OCI-LY7 (cell line): ENCODE data around the gene COMMD10. TPM values are rescaled to one million over a fixed set of nuclear protein-coding genes. Genes with fewer than 3 reads are reported as not detected.

Experiments
- BruUV-seq: library from RNA; stranded (reverse); fragments of 400-500 nt; replicated peaks from 2 replicates; lab custom pipeline; 2021; lab: Mats Ljungman, UMichigan
- CTCF ChIA-PET: fragments of 300-600 bp; sonication (Branson Sonifier 250); formaldehyde crosslinking; loops from one replicate; lab custom pipeline; 2022; ENCODE audit warnings: antibody characterized with exemption; ENCODE audit not compliant: unreplicated experiment; lab: Charles Lee
- POLR2A ChIA-PET: fragments of 300-600 bp; sonication (Branson Sonifier 250); formaldehyde crosslinking; loops from one replicate; lab custom pipeline; 2022; ENCODE audit warnings: antibody characterized with exemption; lab: Charles Lee
- DNase-seq: peaks from one replicate; pipeline ENCODE4 v3.0.0-alpha.2; 2015; ENCODE audit warnings: low spot score
- H2AFZ ChIP-seq: fragments of 200-600 bp; sonication (generic), shearing (Covaris generic); 2 replicates; pipeline ENCODE4 v1.6.1; 2014; ENCODE audit warnings: mild to moderate bottlenecking, antibody characterized with exemption, low read length, moderate library complexity
- H3K27ac ChIP-seq: fragments of 200-600 bp; sonication (generic); 2 replicates; pipeline ENCODE4 v1.5.1; 2014; ENCODE audit warnings: mixed run types, low read depth, mild to moderate bottlenecking, moderate library complexity, low read length, inconsistent platforms; ENCODE audit not compliant: poor library complexity, severe bottlenecking
- H3K36me3 ChIP-seq: fragments of 200-600 bp; sonication (generic); 2 replicates; pipeline ENCODE4 v1.6.1; 2014; ENCODE audit warnings: mild to moderate bottlenecking, antibody characterized with exemption, low read length, moderate library complexity, mixed read lengths; ENCODE audit not compliant: insufficient read depth
- H3K4me1 ChIP-seq: fragments of 200-600 bp; sonication (generic); 2 replicates; pipeline ENCODE4 v1.5.1; 2014; ENCODE audit warnings: mild to moderate bottlenecking, low read length; ENCODE audit not compliant: insufficient read depth, poor library complexity, severe bottlenecking
- H3K4me2 ChIP-seq: fragments of 200-600 bp; sonication (generic); 2 replicates; pipeline ENCODE4 v1.6.1; 2014; ENCODE audit warnings: mild to moderate bottlenecking, low read length
- H3K4me3 ChIP-seq: fragments of 200-600 bp; sonication (generic); 2 replicates; pipeline ENCODE4 v1.5.1; 2014; ENCODE audit warnings: mild to moderate bottlenecking, low read depth, low read length; ENCODE audit not compliant: poor library complexity, severe bottlenecking
- H3K79me2 ChIP-seq: fragments of 200-600 bp; sonication (generic); 2 replicates; pipeline ENCODE4 v1.6.1; 2016; ENCODE audit warnings: low read depth, mild to moderate bottlenecking, low read length, moderate library complexity, mixed read lengths; ENCODE audit not compliant: insufficient read depth
- H3K9me2 ChIP-seq: fragments of 200-600 bp; sonication (generic); 2 replicates; pipeline ENCODE4 v1.6.1; 2016; ENCODE audit warnings: mild to moderate bottlenecking, low read length, mixed read lengths; ENCODE audit not compliant: insufficient read depth
- H3K9me3 ChIP-seq: fragments of 200-600 bp; sonication (generic); 2 replicates; pipeline ENCODE4 v1.6.1; 2014; ENCODE audit warnings: mild to moderate bottlenecking, mixed run types, low read length, mixed read lengths
- H4K20me1 ChIP-seq: fragments of 200-600 bp; sonication (generic); 2 replicates; pipeline ENCODE4 v1.6.1; 2014; ENCODE audit warnings: mild to moderate bottlenecking, antibody characterized with exemption, low read length, moderate library complexity, mixed read lengths; ENCODE audit not compliant: insufficient read depth
- EZH2phosphoT487 ChIP-seq: fragments of 200-600 bp; sonication (generic); IDR thresholded peaks from 2 replicates; pipeline ENCODE4 v1.6.1; 2018; ENCODE audit warnings: low read depth, borderline replicate concordance, mild to moderate bottlenecking, mixed run types, antibody characterized with exemption, low read length, moderate library complexity, mixed read lengths
- intact Hi-C: fragments of 100-400 bp; cut with micrococcal nuclease; formaldehyde crosslinking; loops from one replicate; pipeline ENCODE4 v1.10.0; 2022; ENCODE audit not compliant: unreplicated experiment
- small RNA-seq: library from RNA; depleted of rRNA; stranded (forward); fragments of <200 nt; gene quantifications from one replicate; pipeline ENCODE3, GENCODE V24; 2014
- total RNA-seq, 2 experiments: library from RNA; depleted of rRNA in 1 of 2; stranded (reverse); fragments of >200 nt in 1 of 2; shearing (Covaris generic) in 1 of 2; gene quantifications; 2 replicates each; pipeline ENCODE4 v1.2.3, GENCODE V29; 2014 to 2022
- TF ChIP-seq, protein P1 (sequence below): fragments of 200-600 bp; sonication (generic); conservative IDR thresholded peaks from 2 replicates; pipeline ENCODE4 v1.5.1; 2014; ENCODE audit warnings: mild to moderate bottlenecking, antibody characterized with exemption, low read length, moderate library complexity, mixed read lengths

Gene COMMD10
- total RNA-seq, 2 experiments from 2014 or later, result 15.0 to 15.7 TPM

DNA sequence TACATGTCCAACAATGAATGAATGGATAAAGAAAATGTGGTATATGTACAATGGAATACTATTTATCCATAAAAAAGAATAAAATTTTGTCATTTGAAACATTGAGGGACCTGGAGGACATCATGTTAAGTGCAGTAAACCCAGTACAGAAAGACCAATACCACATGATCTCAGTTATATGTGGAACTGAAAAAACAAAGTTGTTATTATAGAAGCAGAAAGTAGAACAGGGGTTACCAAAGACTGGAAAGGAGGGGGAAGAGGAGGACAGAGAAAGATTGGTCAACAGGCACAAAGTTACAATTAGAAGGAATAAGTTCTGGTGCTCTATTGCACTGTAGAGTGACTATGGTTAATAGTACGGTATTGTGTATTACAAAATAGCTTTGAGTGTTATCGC, 256.0 kb downstream of the COMMD10 start:
- intact Hi-C loops, result no loop called here
- BruUV-seq, result no TSS peak

More for the DNA sequence above, 256.0 kb downstream of the COMMD10 start:
- CTCF ChIA-PET, result no interaction called here
- Histone ChIP-seq H2AFZ (no peak overlapping the region), H3K27ac (no peak overlapping the region), H3K9me3 (0 out of 2 replicates have a peak, but pooled peaks cover 5% of the 10 kb centered on the region), H4K20me1 (no peaks in the 10 kb centered on the region), H3K4me2 (no peak overlapping the region), H3K4me1 (no peaks in the 10 kb centered on the region), H3K79me2 (no peaks in the 10 kb centered on the region), H3K9me2 (no peaks in the 10 kb centered on the region), H3K4me3 (no peak overlapping the region), H3K36me3 (no peaks in the 10 kb centered on the region)
- DNase-seq, result no peak
- POLR2A ChIA-PET, result interaction anchor here (0.7 kb wide), 1 partner anchor 1364 kb away, joined by 3 read pairs; no protein-coding TSS in a partner anchor
- TF ChIP-seq, protein P1, sequence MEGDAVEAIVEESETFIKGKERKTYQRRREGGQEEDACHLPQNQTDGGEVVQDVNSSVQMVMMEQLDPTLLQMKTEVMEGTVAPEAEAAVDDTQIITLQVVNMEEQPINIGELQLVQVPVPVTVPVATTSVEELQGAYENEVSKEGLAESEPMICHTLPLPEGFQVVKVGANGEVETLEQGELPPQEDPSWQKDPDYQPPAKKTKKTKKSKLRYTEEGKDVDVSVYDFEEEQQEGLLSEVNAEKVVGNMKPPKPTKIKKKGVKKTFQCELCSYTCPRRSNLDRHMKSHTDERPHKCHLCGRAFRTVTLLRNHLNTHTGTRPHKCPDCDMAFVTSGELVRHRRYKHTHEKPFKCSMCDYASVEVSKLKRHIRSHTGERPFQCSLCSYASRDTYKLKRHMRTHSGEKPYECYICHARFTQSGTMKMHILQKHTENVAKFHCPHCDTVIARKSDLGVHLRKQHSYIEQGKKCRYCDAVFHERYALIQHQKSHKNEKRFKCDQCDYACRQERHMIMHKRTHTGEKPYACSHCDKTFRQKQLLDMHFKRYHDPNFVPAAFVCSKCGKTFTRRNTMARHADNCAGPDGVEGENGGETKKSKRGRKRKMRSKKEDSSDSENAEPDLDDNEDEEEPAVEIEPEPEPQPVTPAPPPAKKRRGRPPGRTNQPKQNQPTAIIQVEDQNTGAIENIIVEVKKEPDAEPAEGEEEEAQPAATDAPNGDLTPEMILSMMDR, result no peak
- TF ChIP-seq EZH2phosphoT487, result no peak

Small RNA genes within 50 kb of the gene (small RNA-seq; reads per million reads assigned to genes)
- gene HMGN2P27 (not detected), gene RNU6-644P (not detected)

Other genes starting within 250 kb of the COMMD10 start
- 38.0 and 52.1 TPM in 2 replicates for gene ATG12, start 243.5 kb upstream of the COMMD10 start, total RNA-seq (2014; rRNA removed; shearing (Covaris generic))
- 48.3 and 57.6 TPM in 2 replicates for gene ATG12, start 243.5 kb upstream of the COMMD10 start, total RNA-seq (2022)
- gene AP3S1, start 243.1 kb upstream of the COMMD10 start, total RNA-seq (2014; rRNA removed; shearing (Covaris generic)), result 76.0 and 111 TPM in 2 replicates
- 89.5 and 103 TPM in 2 replicates for gene AP3S1, start 243.1 kb upstream of the COMMD10 start, total RNA-seq (2022)
- gene LVRN, start 122.5 kb upstream of the COMMD10 start, total RNA-seq (2014; rRNA removed; shearing (Covaris generic)), result 0.36 TPM in 1 of 2 replicates, not detected in the other
- not detected in 2 replicates for gene LVRN, start 122.5 kb upstream of the COMMD10 start, total RNA-seq (2022)
- gene ARL14EPL, start 52.6 kb upstream of the COMMD10 start, total RNA-seq (2014; rRNA removed; shearing (Covaris generic)), result not detected in 2 replicates
- gene ARL14EPL, start 52.6 kb upstream of the COMMD10 start, total RNA-seq (2022), result not detected in 2 replicates